HG03103 (cell line): ENCODE measurements around the gene GNLY.

Experiments used
- ATAC-seq: cut with Tn5 transposase; IDR thresholded peaks from one replicate; pipeline ENCODE4 v1.9.1; 2021; ENCODE audit warnings: low read depth; ENCODE audit not compliant: unreplicated experiment

The GNLY gene

DNA sequence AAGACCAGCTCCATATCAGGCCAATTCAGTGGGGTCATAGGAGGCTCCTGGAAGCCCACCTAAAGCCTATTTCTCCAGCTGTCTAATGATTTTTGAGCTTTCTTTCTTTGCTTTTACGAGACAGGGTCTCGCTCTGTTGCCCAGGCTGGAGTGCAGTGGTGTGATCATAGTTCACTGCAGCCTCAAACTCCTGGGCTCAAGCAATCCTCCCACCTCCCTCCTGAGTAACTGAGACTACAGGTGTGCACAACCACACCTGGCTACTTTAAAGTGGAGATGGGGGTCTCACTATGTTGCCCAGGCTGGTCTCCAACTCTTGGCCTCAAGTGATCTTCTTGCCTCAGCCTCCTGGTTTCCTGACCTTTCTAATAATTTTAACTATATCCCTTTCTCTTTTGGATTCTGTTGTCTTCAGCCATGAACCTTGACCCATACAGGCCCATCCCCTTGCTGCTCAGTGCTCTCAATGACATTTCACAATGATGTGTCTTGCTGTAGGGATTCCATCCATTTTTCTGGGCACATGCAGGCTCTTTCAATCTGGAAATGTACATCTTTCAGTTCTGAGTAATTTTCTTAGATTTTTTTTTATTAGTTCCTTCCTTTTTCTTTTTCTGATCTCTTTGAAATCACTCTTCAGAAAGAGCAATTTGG lies 29.7 kb downstream of the GNLY start:
- ATAC-seq, result no peak

DNA sequence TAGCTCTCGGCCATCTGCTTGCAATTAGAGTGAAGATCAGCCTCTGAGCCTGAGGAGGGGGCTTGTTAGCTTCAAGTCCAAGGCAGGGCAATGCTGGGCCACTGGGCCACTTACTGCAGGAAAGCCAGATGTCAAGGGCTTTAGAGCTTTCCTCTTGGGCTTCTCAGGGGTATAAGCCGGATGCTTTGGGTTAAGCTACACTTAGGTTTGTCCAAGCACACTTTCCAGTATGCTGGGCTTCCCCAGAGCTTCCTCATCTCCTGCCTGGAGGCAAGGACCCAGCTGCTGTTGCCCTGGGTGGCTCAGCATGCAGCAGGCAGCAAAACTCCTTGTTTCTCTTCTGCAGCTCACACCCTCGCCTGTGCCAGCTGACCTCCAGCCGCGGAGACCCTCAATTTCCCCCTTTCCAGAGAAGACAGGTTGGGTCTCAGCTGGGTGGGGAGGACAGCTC lies 30.6 kb downstream of the GNLY start:
- ATAC-seq, result no peak

DNA sequence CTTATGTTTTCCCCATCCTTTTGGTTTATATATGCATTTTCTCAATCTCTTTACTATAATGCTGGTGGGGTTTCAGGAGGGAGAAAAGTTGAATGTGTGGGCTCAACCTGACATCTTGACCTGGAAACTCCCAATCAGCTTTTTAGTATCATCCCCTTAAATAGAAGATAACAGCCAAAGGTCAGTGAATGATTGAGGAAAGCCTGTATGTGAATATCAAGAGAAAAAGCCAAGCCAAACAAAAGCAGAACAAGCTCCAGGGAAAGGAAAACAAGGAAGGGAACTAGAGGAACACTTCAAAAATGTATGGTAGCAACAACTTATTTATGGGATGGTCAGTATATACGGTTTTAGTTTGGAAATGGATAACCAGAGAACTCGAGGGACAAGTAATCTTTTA lies 31.3 kb downstream of the GNLY start:
- ATAC-seq, result no peak

DNA sequence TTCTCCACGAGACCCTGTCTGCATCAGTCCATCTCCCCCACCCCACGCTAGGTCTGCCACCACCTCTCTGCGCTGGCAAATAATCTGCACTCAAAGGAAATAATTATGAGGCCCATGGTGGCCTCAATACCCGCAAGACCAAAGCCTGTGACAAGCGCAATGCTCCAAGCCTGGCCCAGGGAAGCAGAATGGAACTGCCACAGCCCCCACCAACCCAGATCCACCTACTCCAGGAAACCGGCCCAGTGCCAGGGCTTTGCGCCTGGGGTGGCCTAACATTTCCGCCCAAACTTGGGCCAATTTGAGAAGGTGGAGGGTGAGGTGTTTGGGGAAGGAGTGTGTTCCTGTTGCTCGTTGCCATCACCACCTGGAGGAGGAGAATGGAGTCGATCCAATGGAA lies 33.6 kb downstream of the GNLY start:
- no peak for ATAC-seq

DNA sequence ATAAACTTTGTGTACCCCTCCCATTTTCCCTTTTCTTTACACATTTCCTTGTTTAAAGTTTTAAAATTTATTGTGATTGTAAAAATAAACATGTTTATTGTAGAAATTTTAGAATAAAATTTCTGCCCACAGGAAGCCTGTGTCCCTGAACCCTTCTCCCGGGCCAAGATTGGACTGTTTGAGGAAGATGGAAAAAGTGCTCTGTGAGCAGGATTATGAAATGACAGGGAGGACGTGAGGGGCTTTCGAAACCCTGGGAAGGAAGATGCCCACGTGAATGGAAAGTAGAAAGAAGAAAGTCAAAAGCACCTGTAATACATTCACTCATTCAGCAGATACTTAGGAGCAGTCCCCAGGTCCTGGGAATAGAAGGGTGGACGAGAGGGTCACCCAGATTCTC lies 34.2 kb downstream of the GNLY start:
- no peak for ATAC-seq

DNA sequence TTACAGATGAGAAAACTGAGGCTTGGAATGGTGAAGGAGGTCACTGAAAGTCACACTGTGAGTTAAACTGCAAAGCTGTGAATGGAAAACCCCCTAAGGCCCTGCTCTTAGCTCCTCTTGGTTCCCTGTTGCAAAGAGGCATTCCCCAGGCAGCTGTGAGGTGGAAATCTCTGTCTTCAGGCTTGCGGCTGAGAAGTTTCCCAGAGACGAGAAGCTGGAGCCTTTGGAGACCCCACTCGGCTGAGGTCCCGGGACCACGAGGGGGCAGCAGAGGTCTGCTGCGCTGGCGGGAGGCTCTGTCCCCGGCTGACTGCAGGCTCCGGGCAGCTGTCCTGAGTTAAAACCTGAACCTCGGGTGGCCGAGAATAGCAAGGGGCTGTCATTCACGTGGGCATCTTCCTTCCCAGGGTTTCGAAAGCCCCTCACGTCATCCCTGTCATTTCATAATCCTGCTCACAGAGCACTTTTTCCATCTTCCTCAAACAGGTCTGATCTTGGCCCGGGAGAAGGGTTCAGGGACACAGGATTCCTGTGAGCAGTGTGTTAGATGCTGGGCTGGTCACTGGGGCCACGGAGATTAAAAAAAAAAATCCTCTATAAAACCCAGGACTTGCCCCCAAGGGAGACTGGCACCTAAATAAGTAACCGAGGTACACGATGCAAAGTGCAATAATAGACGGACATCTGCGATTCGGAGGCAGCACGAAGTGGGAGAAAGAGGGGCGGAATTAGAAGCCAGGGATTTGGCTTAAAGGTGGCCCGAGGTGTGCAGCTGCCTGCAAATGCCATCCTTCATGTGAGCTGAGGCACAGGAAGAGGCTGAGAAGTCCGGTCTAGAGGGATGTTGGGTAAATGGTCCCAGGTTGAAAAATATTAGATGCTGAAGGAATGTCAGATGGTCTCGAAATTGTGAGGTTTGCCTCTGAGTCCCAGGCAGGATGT lies 35.0 kb downstream of the GNLY start:
- ATAC-seq, result peak; percentile 51

DNA sequence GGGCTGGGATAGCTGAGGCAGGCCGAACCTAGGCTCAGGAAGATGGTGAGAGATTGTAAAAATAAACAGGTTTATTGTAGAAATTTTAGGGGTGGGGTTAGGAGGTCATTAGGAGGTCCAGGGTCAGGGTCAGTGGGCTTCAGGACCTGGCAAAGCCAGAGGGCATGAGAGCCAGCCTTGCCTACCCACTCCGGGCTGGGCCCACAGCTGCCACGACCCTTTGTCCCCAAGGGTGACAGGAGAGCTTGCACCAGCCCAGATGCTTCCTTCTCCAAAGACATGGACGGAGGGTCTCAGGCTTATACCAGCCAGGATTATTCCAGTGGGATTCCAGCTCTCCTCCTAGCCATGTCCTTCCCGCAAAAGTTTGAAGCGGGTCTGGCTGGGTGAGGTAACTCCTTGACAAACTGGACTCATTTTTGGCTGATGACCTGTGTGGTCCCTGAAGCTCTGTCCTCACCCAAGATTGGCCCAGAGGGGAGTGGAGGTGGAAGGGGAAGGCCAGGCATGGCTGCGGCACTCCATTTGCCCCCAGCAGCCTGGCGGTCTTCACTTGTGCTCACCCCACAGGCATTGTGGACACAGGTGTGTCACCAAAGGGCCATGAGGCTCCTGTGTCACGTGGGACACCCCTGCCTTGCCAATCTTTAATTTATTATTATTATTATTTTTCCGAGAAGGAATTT lies 35.8 kb downstream of the GNLY start:
- ATAC-seq, result no peak

DNA sequence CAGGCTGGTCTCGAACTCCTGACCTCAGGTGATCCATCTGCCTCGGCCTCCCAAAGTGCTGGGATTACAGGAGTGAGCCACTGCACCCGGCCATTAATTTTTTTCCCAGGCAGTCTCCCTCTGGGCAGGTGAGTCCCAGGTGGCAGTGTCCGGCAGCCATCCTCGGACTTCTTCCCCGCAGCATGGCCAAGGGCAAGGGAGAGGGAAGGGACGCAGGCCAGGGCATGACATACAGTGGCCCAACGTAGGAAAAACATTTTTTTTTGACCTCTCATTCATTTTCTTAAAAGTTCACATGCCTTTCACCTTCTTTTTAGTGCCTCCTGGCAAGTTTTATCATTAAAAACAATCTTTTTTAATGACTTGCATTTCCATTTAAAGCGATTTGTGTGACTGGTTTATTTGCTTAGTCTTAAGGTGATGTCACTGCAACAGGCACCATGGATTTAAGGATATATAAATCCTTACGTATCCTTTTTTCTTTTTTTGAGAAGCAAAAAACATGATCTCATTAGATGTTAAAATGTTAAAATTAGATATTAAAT lies 36.6 kb downstream of the GNLY start:
- no peak for ATAC-seq

DNA sequence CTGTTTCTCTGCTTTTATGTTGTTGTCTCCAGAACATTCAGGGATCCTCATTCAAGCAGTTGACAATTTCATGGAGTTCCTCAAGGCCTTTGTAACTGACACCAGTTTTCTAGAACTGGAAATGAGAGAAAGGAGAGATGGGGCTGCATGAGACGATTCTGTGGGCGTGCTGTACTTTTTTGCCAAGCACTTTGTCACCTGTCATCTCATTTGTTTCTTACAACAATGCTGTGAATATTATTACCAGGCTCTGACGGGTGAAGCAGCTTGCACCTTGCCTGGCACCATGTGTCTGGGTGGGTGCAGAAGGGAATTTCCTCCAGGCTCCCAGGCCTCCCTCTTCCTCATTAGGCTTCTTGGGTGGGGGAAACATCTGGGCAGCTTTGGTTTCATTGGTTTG lies 37.4 kb downstream of the GNLY start:
- ATAC-seq, result no peak

DNA sequence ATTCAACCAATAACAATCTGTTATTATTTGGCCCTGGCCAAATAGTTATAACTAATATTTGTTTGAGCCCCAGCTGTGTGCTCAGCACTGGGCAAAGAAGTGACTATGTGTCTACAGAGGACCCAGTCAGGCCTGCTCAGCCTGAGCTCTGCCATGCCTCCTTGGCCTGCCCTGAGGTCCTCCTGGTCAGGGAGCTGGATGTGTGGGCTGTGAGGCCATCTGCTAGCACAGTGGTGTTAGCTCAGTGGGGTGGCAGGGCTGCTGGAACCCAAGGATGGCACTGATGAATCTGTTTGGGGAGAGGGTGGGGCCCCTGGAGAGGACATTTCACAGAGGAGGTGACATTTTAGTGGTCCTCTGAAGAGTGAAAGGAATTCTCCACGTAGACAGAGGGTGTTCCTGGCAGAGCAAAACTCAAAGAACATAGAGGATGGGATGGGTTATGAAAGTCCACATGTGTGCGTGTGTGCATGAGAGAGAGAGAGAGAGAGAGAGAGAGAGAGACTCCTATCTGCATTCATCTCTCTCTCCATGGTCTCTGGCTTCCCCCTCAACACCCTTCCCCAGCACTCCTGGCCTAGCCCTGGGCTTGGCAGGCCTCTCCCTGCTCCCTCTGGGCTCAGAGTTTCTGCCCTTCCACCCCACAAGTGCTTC lies 38.4 kb downstream of the GNLY start:
- no peak for ATAC-seq

DNA sequence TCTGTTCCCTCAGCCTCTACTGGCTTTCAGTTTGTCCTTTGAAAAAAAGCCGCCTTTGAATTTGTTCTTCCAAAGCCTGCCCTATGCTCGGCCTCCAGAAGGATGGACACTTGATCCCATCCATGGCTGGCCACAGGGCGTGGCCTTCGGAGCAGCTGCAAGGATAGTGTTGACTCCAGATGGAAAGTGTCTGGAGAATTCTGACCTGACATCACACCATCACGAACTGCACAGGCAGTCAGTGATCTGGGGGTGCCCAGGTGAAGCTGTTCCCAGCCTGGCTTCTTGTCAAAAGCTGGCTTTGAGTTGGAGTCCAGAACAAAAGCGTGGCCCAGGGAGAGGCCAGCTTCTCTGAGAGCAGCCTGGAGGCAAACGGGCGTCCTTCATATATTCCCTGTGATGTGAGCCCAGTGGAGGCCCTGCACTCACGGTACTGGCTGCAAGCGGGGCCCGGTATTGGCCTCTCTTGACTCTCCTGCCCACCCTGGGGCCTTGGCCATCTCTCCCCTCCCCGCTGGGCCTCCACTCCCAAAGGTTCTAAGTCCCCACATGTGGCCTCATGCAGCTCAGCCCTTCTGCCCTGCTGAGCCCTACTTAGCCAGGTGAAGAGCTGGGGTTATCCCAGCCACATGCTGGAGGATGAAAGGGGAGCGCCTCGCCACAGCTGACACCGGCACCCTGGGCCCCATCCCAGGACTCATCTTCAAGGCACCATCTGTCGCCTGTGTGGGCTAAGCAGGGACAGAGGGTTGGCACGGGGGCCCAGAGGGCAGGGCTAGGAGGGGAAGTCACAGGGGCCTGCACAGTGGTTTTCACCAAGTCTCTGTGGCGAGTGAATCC lies 39.2 kb downstream of the GNLY start:
- no peak for ATAC-seq

DNA sequence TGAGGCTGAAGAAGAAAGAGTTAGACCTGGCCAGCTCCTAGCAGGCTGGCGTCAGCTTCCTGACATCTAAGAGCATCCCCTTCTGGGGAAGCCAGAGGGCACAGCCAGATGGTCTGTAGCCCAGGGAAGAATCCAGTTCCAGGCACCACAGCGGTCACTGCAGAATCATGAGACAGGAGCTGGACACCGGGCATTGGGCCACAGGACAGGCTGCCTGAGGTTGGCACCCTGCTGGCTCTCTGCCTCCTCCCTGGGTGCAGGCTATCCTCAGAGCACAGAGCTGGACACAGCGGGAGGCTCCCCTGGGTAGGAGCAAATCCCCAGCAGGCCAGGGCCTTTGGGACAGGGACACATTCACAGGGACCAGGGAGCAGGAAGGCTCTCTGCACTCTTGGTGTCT lies 39.9 kb downstream of the GNLY start:
- ATAC-seq, result no peak

DNA sequence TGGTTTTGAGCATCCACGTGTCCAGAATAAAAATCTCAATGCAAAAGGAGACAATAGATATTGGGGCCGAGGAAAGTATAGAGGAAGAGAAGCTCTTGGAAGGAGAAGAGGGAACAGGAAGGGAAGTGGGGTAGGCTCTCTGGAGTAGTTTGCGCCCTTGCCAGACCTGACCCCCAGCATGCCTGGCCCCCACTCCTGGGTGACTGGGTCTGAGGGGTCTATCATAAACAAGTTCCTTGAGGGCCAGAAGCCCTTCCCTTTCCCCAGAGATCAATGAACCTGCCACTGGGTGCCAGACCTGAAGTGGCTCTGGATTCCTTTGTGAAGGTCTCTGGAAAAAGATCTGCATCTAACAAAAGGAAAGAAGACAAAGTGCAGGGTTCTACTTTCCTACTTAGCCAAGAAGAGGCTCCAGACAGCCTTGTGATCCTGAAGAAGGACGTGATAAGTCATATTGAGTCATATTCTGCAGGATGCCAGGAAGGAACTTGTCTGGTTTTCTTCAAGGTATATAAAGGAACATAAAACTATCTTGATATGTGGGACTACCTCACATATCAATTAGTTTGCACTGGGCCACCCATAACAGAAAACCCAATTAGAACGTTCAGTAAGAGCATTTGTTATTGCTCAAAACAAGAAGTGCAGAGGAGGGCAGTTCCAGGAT lies 40.9 kb downstream of the GNLY start:
- no peak for ATAC-seq

DNA sequence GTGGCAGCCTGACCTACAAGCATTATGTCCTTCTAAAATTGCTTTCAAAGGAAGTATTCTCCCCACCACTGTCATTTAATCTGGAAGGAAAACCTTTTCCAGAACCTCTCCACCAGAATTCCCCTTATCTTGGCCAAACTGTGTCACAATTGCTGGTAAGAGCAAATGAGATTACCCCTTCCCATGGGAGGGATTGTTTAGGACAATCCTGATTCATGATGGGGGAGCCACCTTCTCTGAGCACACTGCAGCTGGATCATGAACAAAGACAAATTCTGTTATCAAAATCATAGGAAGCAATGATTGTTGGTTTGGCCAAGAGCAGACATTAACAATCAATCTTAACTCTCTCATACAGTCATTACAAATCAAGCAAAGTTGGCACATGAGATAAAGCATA lies 41.5 kb downstream of the GNLY start:
- no peak for ATAC-seq

DNA sequence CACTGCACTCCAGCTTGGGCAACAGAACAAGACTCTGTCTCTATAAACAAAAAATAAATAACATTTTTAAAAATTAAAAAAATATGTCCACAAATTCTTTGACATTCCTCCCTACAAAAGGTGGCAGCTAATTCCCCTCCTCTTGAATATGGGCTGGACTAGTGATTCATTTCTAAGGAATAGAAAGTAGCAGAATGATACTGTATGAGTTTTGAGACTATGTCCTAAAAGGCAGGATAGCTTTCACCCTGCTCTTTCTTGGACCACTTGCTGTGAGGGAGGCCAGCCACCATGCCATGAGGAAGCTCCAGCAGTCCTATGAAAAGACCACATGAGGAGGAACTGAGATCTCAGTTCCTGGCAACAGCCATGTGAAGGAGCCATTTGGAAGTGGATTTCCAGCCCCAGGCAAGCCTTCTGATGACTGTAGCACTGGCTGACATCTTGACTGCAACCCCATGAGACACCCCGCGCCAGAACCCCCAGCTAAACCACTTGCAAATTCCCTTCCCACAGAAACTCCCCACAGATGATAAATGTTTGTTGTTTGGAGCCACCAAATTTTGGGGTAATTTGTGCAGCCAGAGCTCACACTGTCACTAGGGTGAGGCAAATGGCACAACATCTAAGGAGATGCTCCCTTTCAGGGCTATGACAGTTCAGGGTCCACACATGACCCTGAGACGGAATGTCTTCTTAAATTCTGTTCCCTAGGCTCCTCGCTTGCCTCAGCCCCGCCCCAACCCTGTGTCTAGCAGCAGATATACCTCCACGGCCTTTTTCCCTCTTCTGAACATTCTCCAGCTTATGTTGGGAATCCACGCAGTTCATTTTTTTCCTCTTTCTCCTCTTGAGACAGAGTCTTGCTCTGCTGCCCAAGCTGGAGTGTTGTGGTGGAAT lies 42.5 kb downstream of the GNLY start:
- ATAC-seq, result no peak

DNA sequence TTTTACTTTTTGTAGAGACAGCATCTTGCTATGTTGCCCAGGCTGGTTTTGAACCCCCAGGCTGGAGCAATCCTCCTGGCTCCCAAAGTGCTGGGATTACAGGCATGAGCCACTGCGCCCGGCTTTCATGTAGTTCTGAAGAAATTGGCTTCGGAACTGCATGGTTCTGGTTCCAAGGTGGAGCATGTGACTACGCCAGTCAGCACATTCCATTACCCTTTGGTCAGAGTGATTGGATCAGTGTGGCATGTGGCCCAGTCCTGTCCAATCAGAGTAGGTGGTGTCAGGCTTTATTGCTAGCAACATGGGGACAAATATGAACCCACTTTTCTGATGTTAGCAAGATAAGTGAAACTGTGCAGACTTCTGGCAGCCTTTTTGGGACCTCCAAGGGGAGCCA lies 43.3 kb downstream of the GNLY start:
- no peak for ATAC-seq

DNA sequence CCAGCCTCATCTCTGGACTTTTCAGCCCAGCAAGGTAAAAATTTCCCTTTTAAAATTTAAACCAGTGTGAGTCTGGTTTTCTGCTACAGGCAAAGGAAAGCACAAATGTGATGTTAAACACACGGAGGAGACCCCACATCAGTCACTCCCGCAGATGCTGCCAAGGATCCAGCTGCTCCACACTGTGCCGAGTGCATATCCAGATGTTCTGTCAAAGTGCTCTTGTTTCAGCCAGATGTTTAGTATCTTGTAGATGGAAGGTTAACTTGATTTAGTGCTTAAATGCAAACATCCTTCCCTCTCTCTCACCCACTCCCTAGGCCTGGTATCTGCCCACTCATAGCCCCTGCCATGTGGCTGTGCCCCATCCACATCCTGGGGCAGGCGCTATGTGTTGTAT lies 43.8 kb downstream of the GNLY start:
- ATAC-seq, result no peak

DNA sequence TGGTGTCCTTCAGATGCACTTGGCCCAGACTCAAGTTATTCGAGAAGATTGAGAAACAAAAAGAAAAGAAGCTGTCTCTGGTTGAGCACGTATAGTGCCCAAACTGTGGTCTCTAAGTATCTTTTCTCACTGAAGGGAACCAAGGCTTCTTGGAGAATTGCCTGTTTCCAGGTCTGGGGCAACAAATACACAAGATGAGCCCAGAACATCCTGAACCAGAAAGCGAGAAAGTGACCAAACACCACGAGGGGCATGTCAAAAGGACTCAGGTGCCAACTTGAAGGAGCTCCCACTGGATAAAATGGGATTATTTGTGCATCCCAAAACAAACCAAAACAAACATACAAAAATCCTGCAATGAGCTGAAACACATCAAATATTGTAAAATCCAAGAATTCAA lies 46.0 kb downstream of the GNLY start:
- ATAC-seq, result no peak
